NCI-H345 treated with DMSO at 0.1 percent for 48 hours (cell line): Measurements from ENCODE around the gene HOXC10.

Experiments used
- DNase-seq: peaks from one replicate; lab custom pipeline; 2025; ENCODE audit not compliant: unreplicated experiment; lab: John Stamatoyannopoulos, UW

The HOXC10 gene

GRCh38 chr12:53964315-53964713, 20.6 kb upstream of the HOXC10 start:
- no peak for DNase-seq

DNA sequence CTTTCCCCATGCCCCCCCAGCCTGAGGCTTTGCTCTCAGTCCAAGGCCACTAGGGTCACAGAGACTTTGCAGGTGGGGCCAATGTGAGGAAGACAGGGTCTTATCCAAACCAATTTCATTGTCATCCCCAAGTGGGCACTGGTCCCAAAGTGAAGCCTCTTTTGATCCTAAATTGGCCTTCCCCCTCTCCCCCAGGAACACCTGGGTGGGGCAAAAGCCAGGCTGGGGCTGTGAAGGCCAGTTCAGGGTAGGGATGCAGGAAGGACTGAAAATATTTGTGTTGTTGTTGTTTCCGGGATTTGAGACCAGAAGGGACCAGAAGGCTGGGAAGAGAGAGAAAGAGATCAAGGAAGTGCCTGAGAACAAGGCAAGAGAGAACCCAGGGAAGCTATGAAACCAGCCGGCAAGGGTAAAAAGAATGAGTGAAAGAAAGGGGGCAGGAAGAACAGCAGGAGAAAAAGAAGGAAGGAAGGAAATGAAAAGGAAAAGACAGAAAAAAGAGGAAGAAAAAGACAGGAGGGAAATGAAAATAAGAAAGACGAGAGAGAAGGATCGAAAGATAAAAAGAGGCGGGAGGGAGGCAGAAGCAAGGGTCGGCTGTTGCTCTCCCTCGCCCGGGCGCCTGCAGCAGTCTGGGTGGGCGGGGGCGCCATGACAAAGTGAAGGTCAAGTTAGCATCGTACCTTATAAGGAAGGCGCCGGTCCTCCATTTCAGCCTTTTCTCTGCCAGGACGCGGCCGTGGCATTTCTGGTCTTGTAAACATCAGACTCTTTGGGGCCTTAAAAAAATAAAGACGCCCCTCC, 19.5 kb upstream of the HOXC10 start:
- DNase-seq = no peak

DNA sequence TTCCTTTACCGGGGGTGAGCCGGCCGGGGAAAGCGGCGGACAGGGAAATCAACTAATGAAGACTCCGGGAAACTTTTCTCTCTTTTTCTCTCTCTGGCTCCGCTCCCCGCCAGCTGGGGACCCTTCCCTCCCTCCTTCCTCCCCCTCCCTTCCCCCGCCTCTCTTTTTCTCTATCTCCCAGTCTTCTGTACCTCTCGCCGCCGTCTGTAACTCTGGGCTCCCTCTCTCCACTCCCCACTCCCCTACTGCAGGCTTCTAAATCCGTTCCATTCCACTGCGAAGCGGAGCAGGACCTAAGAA, 18.9 kb upstream of the HOXC10 start:
- DNase-seq = no peak

GRCh38 chr12:53966385-53967133, 18.4 kb upstream of the HOXC10 start:
- no peak for DNase-seq

DNA sequence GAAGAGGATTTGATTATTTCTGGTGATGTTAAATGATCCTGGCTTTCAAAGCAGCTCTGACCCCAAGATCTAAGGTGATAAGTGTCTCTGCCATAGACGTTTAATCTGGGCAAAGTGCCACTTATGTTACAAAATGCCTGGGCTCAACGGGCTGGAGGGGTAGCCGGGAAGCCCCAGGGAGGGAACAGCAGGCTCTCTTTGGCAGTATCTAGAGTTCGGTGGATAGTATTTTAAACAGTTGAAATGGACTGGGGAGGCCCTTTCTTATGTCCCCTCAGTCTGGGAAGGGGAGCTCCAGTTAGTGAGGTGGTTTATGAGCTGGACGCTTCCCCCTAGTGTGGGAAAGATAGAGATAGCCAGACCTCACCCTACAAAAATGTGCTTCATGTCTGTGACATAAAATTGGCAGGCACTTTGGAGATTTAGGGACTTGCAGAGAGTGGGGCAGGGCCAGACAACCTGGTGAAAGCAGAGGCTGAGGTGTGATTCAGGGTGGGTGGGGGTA, 17.5 kb upstream of the HOXC10 start:
- DNase-seq = no peak

DNA sequence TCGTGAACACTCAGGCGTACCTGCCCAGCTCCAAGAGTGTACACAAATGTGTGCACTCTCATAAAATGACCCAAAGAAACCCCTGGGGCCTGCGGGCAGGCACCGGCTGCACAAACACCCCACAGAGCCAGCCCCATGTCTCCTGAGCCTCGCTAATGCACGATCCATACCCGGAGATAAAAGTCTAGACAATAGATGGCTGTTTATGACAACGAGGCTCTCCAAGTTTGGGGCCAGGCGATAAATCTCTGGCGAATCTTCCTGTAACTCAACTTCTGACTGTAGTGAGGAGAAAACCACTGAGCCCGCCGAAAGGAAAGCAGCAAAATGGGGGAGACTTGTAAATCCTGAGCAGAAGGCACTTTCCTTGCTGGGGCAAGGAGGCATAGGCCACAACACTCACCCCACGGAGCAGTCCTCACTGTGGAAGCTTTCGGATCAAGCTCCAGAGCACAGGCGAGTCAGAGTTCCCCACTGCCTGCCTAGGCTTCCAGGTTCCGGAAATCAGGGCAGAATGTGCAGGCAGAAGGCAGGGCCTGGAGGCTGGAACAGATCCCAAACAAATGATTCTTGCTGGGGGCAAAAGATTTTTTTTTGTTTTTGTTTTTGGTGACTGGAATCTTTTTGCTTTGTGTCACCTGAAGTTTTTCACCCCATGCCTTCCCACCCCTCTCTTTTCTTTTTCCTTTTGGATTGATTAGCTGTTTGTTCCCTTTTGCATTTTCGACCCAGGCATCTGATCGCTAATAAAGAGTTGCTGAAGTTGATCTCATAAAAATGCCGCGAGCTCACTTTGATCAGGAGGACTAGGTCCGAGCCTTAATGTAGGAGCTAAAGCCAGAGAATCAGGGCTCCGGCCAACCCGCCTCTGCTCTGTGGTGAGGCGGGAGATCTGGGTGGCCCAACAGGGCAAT, 16.5 kb upstream of the HOXC10 start:
- no peak for DNase-seq

- no peak for DNase-seq
These were observed 15.2 kb upstream of the HOXC10 start for GRCh38 chr12:53969588-53970259.

DNA sequence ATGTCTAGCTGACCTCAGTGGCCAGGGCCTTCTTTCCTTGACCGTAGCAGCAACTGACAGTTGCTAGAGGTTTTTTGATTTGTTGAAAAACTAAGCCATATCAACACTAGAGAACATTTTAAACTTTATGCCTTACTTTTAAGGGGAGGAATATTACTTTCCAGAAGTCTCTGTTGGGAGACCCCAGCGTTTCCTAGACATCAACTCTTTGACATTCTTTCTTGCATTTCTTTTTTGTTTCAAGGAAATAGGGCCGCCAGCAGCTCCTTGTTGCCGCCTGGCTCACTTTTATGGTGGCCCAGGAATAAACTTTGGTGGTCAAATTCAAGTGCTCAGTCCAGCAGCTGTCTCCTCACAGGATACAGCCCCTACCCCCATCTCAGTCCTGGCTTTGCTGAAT, 14.5 kb upstream of the HOXC10 start:
- DNase-seq = no peak

- DNase-seq = no peak
These were observed 13.8 kb upstream of the HOXC10 start for GRCh38 chr12:53971129-53971528.

DNA sequence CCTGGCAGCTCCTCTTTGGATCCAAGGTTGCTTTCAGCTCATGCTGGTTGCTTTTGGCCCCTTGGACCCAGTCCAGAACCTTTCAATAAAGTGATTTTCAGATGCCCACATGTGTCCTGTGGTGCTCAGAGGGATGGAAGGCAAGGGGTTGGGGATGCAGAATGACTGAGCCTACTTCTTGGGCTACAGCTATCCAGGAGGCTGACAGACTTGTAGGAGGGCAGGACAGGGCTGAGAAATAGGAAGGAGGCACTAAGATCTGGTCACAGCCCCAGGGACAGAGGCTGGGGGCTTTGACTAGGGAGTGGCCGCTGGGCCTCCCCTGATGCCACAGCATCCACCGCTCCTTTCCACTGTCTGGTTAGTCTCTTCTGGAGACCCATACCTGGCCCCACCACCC, 13.3 kb upstream of the HOXC10 start:
- no peak for DNase-seq

DNA sequence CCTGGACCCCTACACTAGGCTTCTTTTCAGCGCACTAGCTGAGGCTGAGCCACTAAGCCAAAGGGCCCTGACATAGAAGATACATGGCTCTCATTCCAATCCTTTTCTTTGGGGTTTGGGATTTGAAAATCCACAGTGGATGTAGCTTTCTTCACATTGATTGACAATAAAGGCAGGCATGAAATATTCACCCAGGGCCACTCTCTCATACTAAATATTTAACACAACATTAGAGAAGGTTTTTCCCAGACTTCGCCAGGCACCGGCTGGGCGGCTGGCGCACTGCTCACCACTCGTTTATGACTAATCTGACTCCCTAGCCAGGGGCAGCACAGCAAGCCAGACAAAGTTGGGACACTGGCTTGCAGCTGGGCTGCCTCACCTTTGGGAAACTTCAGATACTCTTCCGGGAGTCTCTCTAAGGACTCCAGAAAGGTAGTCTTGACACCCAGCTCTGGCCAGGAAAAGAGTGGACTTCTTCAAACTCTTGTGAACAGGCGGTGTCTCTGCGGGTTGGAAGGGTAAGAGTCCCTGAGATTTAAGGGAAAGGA, 12.7 kb upstream of the HOXC10 start:
- DNase-seq = no peak

DNA sequence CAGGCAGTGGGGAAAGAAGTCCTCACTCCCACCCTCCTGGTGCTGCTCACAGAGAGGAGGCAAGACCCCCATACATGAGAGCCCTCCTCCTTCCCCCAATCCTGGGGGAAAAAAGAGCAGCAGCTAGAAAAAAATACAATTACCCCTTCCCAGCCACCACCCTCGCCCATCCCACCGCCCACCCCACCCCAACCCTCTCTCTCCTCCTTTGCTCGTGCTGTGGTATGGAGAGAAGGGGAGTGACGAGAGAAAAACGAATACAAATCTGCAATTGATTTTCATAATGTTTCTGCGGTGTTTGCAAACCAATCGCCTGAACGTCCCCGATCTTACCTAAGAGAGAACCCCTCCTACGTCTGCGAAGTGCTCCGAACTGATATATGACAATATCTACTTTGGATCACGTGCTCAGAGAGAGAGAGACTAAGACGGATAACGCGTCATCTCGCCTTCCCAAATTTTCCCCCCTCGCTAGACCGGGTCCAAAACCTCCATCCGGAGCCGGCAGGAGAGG, 12.2 kb upstream of the HOXC10 start, which contains the start of gene HOXC11:
TSS of gene HOXC11 (plus strand) at position 405 of the 514 bp plus-strand sequence. CDS start 116 bp downstream, outside the sequence.
- DNase-seq = no peak

DNA sequence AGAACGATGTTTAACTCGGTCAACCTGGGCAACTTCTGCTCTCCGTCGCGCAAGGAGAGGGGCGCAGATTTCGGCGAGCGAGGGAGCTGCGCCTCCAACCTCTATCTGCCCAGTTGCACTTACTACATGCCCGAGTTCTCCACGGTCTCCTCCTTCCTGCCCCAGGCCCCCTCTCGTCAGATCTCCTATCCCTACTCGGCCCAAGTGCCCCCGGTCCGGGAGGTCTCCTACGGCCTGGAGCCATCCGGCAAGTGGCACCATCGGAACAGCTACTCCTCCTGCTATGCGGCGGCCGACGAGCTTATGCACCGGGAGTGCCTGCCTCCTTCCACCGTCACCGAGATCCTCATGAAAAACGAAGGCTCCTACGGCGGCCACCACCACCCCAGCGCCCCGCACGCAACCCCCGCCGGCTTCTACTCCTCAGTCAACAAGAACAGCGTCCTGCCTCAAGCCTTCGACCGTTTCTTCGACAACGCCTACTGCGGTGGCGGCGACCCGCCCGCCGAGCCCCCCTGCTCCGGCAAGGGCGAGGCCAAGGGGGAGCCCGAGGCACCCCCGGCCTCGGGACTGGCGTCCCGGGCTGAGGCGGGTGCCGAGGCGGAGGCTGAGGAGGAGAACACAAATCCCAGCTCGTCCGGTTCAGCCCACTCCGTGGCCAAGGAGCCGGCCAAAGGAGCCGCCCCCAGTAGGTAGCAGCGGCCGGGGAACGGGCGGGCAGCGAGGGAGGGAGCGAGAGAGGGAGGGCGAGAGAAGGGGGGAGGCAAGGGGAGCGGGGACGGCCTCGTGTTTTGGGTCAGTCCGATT, 11.5 kb upstream of the HOXC10 start:
- DNase-seq = no peak

DNA sequence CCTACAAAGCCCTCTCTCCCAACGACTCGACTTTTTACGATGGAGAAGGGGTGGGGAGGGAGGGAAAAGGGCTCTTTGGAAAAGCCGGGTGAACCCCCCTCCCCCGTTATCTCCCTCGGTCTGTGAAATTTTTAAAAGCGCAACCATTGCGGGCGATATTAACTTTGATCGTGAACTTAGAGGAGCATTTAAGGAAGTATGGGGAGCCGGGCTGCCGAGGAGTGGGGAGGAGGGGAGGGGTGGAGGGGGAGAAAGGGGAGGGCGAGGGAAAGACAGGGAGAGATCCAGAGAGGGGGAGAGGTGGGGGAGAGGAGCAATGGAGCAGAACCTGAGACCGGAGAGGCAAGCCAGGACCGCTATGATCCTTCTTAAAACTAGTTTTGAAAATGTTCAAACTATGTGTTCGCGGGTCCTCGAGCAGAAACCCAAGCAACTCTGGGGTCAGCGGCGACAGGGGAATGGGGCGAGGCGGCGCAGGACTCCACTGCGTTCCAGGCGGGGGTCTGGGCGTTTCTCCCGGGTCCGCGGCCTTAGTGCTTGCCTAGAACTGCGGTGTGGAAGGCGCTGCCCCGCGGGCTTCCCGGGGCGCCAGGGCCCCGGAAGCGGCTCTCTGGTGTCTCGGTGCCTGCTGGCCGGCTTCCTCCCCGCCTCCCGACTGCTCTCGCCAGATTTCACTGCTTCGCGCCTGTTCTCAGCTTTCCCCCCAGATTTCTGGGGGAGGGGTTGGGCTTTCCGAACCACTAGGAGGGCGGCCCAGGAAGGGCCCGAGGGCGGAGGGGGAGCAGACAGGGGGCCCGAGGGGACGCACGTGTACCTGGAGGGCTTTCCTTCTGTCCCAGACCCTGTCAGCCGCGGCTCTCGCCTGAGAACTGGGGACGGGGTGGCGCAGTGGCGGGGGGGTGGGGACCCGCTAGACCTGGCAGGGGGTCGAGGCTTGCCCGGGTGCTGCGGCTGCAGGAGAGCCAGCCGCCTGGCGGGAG, 10.6 kb upstream of the HOXC10 start, which contains the start of gene HOTAIR:
TSS of gene HOTAIR (minus strand) at position 871 of the 980 bp plus-strand sequence.
- no peak for DNase-seq

- no peak for DNase-seq
These were observed 9.9 kb upstream of the HOXC10 start for GRCh38 chr12:53975064-53975471.

DNA sequence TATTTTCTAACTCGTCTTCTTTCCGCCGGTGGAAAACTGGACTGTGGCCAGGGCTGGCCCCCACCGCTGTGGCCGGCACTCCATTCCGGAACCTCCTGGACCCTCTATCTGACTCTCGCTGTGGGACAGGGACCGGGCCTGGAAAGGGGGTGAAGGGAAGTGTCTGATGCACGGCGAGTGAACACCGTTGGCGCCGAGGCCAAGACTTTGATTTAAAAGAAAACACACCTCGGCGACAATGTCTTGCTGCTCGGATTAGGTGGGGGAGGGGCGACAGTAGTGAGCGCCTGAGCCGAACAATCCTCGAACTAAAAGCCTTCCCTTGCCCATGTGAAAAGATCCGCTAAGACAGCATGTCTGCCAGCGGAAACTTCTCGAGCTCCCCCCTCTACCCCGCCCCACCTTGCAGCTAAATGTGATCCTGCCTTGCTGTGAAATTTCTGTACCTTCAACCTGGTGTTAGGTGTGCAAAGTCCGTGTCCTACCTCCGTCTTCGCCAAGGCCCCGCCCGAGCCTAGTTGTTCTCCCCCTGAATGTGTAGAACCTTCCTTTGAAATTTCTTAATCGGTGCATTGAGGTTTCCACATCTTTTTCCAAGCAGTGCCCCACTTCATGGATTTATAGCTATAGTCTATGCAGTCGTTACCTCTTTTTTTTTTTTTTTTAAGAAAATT, 9.3 kb upstream of the HOXC10 start:
- no peak for DNase-seq

DNA sequence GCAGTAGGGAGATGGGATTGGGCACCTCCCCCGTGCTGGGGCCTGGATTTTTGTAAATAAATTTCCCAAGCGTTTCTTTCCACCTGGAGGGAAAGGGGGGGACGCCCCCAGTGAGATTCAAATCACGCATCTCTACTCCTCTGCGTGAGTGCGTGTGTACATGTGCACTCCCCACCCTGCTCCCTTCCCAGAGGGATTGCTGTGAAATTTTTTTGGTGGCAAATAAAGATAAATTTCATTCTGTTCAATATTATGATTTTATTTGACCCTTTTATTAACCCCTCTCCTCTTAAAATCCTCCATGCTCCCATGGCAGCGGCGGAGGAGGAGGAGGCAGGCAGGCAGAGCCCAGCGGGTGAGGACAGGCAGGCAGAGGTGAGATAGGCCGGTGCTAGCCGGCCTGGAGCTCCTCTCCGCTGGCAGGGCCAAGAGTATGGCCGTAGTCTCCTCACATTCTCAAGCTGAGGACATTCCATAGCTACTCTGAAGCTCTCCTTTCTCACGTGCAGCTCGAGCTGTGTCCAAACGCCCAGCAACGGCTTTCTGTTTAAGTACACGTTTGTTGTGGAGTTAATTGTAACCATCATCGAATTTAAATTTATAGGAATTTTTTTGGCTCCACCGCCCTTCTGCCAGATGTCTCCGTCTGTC, 8.6 kb upstream of the HOXC10 start:
- DNase-seq = no peak
